ENCODE measurements around the gene CLN6. TPM values are rescaled to one million over a fixed set of nuclear protein-coding genes. Genes with fewer than 3 reads are reported as not detected.
"Not testable (repeated sequence)": the region's sequence is repeated elsewhere in the genome, so short reads cannot be mapped to it uniquely, and the experiment has no call there.

The CLN6 gene
- total and polyA plus RNA-seq, 2 experiments from 2014 or later: 10.7 to 18.7 TPM

DNA sequence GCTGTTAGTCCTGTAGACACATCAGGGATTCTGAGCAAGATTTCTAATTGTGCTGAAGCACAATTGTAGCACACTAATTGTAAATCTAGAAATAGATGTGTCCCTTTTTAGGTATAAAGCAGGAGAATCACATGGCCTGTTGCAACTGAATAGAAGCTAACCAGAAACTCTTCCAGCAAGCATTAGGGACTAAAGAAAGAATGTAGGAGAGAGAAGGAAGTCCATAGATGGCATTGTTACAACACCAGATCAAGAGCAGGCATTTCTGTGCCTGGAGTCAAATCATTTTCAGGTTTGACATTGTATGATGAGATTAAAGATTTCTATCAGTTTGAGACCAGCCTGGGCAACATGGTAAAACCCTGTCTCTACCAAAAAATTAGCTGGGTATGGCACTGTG lies 51.8 kb downstream of the CLN6 start:
- Histone ChIP-seq H3K27ac (no peak overlapping the region), H3K36me3 (replicated peaks; ENCODE audit: insufficient read depth, low read depth) (peaks cover 3% of the 10 kb centered on the region), H3K79me2 (peaks cover 22% of the 10 kb centered on the region), H2AFZ (no peak overlapping the region), H4K20me1 (ENCODE audit: insufficient read depth, poor library complexity, severe bottlenecking) (no peaks in the 10 kb centered on the region), H3K27me3 (no peaks in the 10 kb centered on the region), H3K9me3 (ENCODE audit: low read depth) (no peaks in the 10 kb centered on the region), H3K9me2 (replicated peaks; ENCODE audit: insufficient read depth) (no peaks in the 10 kb centered on the region), H3K4me2 (no peak overlapping the region), H3K4me1 (ENCODE audit: insufficient read depth) (no peaks in the 10 kb centered on the region), H3K4me3 (no peak overlapping the region)
- TF ChIP-seq EZH2phosphoT487 (IDR thresholded peaks at IDR 0.05; ENCODE audit: low read depth, severe bottlenecking, unreplicated experiment) (no peak), EZH2 (IDR thresholded peaks at IDR 0.05; ENCODE audit: borderline replicate concordance) (no peak)
- TF ChIP-seq, protein P1, sequence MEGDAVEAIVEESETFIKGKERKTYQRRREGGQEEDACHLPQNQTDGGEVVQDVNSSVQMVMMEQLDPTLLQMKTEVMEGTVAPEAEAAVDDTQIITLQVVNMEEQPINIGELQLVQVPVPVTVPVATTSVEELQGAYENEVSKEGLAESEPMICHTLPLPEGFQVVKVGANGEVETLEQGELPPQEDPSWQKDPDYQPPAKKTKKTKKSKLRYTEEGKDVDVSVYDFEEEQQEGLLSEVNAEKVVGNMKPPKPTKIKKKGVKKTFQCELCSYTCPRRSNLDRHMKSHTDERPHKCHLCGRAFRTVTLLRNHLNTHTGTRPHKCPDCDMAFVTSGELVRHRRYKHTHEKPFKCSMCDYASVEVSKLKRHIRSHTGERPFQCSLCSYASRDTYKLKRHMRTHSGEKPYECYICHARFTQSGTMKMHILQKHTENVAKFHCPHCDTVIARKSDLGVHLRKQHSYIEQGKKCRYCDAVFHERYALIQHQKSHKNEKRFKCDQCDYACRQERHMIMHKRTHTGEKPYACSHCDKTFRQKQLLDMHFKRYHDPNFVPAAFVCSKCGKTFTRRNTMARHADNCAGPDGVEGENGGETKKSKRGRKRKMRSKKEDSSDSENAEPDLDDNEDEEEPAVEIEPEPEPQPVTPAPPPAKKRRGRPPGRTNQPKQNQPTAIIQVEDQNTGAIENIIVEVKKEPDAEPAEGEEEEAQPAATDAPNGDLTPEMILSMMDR (IDR thresholded peaks at IDR 0.05; ENCODE audit: poor library complexity): no peak
- DNase-seq (ENCODE audit: low spot score): no peak

DNA sequence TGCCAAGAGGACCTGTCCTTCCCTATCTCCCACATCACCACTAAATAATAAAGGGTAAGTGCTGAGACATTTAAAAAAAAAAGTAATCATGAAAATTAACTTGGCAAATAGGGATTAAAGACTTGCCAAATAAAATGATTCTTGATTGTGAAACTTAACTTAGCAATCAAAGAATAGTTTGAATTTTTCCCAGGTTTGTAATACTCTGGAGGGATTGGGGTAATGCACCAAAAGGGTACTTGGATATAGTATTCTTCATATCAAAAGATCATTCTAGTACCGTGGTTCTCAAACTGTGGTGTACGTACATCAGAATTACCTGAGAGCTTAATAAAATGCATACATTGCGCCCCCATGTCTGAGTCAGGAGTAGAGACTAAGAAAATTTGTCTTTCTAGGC lies 52.9 kb downstream of the CLN6 start:
- H3K9me3 ChIP-seq (ENCODE audit: low read depth): no peaks in the 10 kb centered on the region
- H3K27ac ChIP-seq: no peak overlapping the region
- no peak for DNase-seq (ENCODE audit: low spot score)
- no peak overlapping the region for H3K4me2 ChIP-seq
- peaks cover 22% of the 10 kb centered on the region for H3K79me2 ChIP-seq
- TF ChIP-seq EZH2phosphoT487 (IDR thresholded peaks at IDR 0.05; ENCODE audit: low read depth, severe bottlenecking, unreplicated experiment) (no peak), EZH2 (IDR thresholded peaks at IDR 0.05; ENCODE audit: borderline replicate concordance) (no peak)
- TF ChIP-seq, protein P1 (IDR thresholded peaks at IDR 0.05; ENCODE audit: poor library complexity): no peak
- peaks cover 3% of the 10 kb centered on the region for H3K36me3 ChIP-seq (replicated peaks; ENCODE audit: insufficient read depth, low read depth)
- no peaks in the 10 kb centered on the region for H4K20me1 ChIP-seq (ENCODE audit: insufficient read depth, poor library complexity, severe bottlenecking)
- no peaks in the 10 kb centered on the region for H3K9me2 ChIP-seq (replicated peaks; ENCODE audit: insufficient read depth)
- H3K4me3 ChIP-seq: no peak overlapping the region
- 100% methylated on average over 3 of the region's 3 CpGs for WGBS (ENCODE audit: low lambda C conversion rate, missing lambda C conversion rate)
- no peaks in the 10 kb centered on the region for H3K27me3 ChIP-seq
- H2AFZ ChIP-seq: no peak overlapping the region
- H3K4me1 ChIP-seq (ENCODE audit: insufficient read depth): no peaks in the 10 kb centered on the region

DNA sequence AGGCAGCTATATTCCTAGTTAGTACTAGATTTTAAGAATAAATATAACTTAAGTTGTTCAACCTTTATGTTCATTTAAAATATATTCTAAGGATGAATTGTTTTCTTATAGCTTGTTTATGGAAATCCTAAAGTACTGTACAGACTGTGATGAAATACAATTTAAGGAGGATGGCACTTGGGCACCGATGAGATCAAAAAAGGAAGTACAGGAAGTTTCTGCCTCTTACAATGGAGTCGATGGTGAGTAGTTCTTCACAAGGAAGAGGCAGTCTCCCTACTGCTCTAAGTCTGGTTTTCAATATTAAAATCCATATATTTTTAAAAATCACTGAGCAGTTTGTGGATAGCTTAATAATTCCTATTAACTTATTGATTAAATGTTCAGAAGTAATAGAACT lies 54.0 kb downstream of the CLN6 start:
- Histone ChIP-seq H3K36me3 (replicated peaks; ENCODE audit: insufficient read depth, low read depth) (peaks cover 3% of the 10 kb centered on the region), H3K27ac (no peak overlapping the region), H3K79me2 (peaks cover 22% of the 10 kb centered on the region), H2AFZ (no peak overlapping the region), H3K4me1 (ENCODE audit: insufficient read depth) (no peaks in the 10 kb centered on the region), H3K4me3 (no peak overlapping the region), H3K27me3 (no peaks in the 10 kb centered on the region), H3K4me2 (no peak overlapping the region), H4K20me1 (ENCODE audit: insufficient read depth, poor library complexity, severe bottlenecking) (no peaks in the 10 kb centered on the region), H3K9me2 (replicated peaks; ENCODE audit: insufficient read depth) (no peaks in the 10 kb centered on the region), H3K9me3 (ENCODE audit: low read depth) (no peaks in the 10 kb centered on the region)
- TF ChIP-seq EZH2 (IDR thresholded peaks at IDR 0.05; ENCODE audit: borderline replicate concordance) (no peak), EZH2phosphoT487 (IDR thresholded peaks at IDR 0.05; ENCODE audit: low read depth, severe bottlenecking, unreplicated experiment) (no peak)
- TF ChIP-seq, protein P1 (IDR thresholded peaks at IDR 0.05; ENCODE audit: poor library complexity): no peak
- 93% methylated on average over 2 of the region's 2 CpGs for WGBS (ENCODE audit: low lambda C conversion rate, missing lambda C conversion rate)
- no peak for DNase-seq (ENCODE audit: low spot score)

DNA sequence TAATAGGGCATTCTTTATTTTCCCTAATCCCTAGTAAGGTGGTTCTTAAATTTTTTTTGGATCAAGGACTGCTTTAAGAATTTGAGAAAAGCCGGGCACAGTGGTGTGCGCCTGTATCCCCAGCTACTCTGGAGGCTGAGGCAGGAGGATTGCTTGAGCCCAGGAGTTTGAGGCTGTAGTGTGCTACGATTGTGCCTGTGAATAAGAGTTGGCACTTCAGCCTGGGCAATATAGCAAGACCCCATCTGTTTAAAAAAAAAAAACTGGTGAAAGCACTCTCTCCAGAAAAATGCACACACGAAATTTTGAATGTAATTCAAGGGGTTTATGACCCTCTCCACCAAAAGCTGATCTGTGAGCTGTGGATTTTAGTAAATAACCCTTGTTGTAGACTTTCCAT lies 56.4 kb downstream of the CLN6 start:
- no peak for DNase-seq (ENCODE audit: low spot score)
- 100% methylated on average over 4 of the region's 4 CpGs for WGBS (ENCODE audit: low lambda C conversion rate, missing lambda C conversion rate)
- Histone ChIP-seq H3K4me1 (ENCODE audit: insufficient read depth) (no peaks in the 10 kb centered on the region), H3K27ac (no peak overlapping the region), H3K27me3 (no peaks in the 10 kb centered on the region), H3K9me3 (ENCODE audit: low read depth) (no peaks in the 10 kb centered on the region), H4K20me1 (ENCODE audit: insufficient read depth, poor library complexity, severe bottlenecking) (no peaks in the 10 kb centered on the region), H3K36me3 (replicated peaks; ENCODE audit: insufficient read depth, low read depth) (peaks cover 3% of the 10 kb centered on the region), H3K79me2 (peaks cover 15% of the 10 kb centered on the region), H3K4me3 (no peak overlapping the region), H2AFZ (no peak overlapping the region), H3K9me2 (replicated peaks; ENCODE audit: insufficient read depth) (no peaks in the 10 kb centered on the region), H3K4me2 (no peak overlapping the region)
- TF ChIP-seq, protein P1 (IDR thresholded peaks at IDR 0.05; ENCODE audit: poor library complexity): no peak
- no peak for TF ChIP-seq EZH2 (IDR thresholded peaks at IDR 0.05; ENCODE audit: borderline replicate concordance)
- TF ChIP-seq EZH2phosphoT487 (IDR thresholded peaks at IDR 0.05; ENCODE audit: low read depth, severe bottlenecking, unreplicated experiment): no peak

DNA sequence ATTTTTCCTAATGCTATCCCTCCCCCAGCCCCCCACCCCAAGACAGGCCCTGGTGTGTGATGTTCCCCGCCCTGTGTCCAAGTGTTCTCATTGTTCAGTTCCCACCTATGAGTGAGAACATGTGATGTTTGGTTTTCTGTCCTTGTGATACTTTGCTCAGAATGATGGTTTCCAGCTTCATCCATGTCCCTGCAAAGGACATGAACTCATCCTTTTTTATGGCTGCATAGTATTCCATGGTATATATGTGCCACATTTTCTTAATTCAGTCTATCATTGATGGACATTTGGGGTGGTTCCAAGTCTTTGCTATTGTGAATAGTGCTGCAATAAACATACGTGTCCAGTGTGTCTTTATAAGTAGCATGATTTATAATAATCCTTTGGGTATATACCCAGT lies 57.5 kb downstream of the CLN6 start:
- H3K4me2 ChIP-seq; H3K27ac ChIP-seq; H3K4me3 ChIP-seq; DNase-seq (ENCODE audit: low spot score); H3K36me3 ChIP-seq (replicated peaks; ENCODE audit: insufficient read depth, low read depth); H3K27me3 ChIP-seq; H3K9me3 ChIP-seq (ENCODE audit: low read depth); H3K4me1 ChIP-seq (ENCODE audit: insufficient read depth); H2AFZ ChIP-seq; H3K9me2 ChIP-seq (replicated peaks; ENCODE audit: insufficient read depth); H4K20me1 ChIP-seq (ENCODE audit: insufficient read depth, poor library complexity, severe bottlenecking): not testable (repeated sequence)
- 82% methylated on average over 2 of the region's 2 CpGs for WGBS (ENCODE audit: low lambda C conversion rate, missing lambda C conversion rate)
- H3K79me2 ChIP-seq: peaks cover 15% of the 10 kb centered on the region
